Esophagus mucosa (tissue), 1 donor: Measurements from ENCODE around the gene SPEF1. TPM values are rescaled to one million over a fixed set of nuclear protein-coding genes. Genes with fewer than 3 reads are reported as not detected.

Source experiments
- ATAC-seq: fragments of 200-7000 bp; cut with Tn5 transposase; one replicate; pipeline ENCODE4 v1.9.1; 2020
- total RNA-seq: library from RNA; stranded (reverse); gene quantifications from one replicate; pipeline ENCODE4 v1.2.4, GENCODE V29; 2023
- donor health status: DM: yes; HTN: yes; CAD: no.

The SPEF1 gene
- total RNA-seq, 1 donor from 2014 or later: not detected

- no peak for ATAC-seq
Observed at GRCh38 chr20:3787324-3788014, 6.2 kb upstream of the SPEF1 start.

GRCh38 chr20:3786665-3787323 is 5.5 kb upstream of the SPEF1 start, which contains the start of gene CENPB:
TSS of gene CENPB (minus strand) at chr20:3786740. CDS start at chr20:3786483, 257 bp downstream.
- ATAC-seq: peak; percentile 89

GRCh38 chr20:3786126-3786484 is 4.9 kb upstream of the SPEF1 start:
- ATAC-seq: peak; percentile 14

DNA sequence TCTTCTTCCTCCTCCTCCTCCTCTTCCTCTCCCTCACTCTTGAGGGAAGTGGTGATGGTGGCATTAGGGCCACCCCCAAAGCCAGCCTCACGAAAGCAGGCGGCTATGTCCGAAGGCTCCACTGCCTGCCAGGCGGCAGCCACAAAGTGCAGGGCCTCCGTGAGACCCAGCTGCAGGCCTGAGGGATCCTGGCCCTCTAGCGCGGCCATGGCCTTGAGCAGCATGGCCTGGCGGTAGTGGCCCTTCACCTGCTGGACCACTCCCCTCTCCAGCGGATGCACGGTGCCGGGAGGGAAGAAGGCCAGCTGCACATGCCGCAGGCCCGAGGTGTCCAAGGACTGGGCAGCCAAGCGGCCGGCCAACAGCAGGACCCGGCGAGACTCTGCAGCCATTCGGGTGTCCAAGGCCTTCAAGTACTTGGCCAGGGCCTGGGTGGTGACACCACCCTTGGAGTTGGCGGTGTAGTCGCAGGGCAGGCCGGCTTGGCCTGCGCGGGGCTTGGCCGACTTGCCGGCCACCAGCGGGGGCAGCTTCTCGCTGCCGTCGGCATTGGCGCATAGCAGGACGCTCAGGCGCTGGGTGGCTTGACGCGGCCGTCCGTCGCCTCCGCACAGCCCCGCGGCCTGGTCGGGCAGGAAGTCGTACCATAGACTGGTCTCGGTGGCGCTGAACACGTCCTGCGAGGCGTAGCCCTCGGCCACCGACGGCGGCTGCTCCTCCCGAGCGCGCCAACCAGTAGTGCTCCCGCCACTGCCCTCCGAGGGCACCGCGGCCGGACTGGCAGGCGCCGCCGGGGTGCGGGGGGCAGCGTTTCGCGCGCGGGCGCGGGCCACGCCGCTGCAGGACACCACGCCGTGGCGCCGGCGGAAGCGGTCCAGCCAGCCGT is 4.2 kb upstream of the SPEF1 start:
- peak; percentile 23 for ATAC-seq

- ATAC-seq: no peak
Observed at GRCh38 chr20:3784863-3785239, 3.6 kb upstream of the SPEF1 start.

GRCh38 chr20:3784216-3784853 is 3.1 kb upstream of the SPEF1 start:
- ATAC-seq: no peak

DNA sequence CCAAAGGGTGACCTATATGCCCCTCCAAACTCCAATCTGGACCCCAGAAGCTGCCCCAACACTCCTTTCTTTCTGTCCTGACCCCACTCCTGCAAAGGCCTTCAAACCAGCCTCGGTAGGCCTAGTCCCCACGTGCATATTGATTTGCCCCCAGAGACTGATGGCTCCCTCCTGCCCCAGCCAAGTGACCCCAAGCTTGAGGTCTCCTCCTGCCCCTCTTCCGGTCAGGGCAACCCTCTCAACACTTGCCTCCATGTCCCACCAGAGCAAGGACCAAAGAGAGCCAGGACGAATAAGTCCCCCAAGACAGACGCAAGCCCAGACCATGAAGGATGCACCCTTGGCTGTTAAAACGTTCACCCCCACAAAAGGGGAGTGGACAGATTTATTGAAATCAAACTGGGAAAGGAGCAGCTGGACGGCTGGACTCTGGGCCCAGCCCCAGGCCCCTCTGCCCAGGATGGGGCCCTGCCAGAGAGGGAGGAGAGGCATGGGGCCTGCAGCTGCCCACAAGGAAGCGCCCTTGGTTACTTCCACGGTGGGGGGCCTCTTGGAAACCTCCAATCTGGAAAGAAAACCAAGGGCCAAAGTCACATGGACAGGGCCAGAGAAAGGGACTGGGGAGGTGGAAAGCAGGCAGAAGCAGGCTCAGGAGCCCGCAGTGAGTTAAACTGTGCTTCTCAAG is 2.4 kb upstream of the SPEF1 start:
- no peak for ATAC-seq

DNA sequence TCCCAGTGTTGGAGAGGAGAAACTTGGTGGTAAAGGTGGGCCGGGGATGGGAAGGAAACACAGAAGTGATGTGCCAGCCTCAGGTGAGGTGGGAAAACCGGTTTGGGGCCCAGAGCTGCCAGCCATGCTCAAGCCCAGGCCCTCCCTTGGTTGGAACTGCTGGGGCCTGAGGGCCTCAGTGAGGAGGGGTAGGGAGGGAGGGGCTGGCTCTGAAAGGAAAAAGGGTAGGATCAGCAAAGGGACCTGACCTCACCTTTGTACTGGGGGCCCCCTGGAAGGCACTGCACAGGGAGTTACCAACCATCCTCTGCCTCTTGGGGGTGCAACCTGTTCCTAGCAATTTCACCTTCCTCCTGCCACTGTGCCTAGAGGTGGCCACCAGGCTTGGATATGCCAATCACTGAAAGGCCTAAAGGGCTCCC is 1.8 kb upstream of the SPEF1 start:
- peak; percentile 7 for ATAC-seq

- ATAC-seq: no peak
Observed at GRCh38 chr20:3782597-3782996, 1.3 kb upstream of the SPEF1 start.

- ATAC-seq: no peak
Observed at GRCh38 chr20:3778976-3779375, 2.3 kb downstream of the SPEF1 start.

- peak; percentile 45 for ATAC-seq
Observed at GRCh38 chr20:3777716-3778629, 3.3 kb downstream of the SPEF1 start.

GRCh38 chr20:3777381-3777715 is 3.9 kb downstream of the SPEF1 start:
- no peak for ATAC-seq

GRCh38 chr20:3775457-3776108 is 5.7 kb downstream of the SPEF1 start:
- ATAC-seq: no peak

DNA sequence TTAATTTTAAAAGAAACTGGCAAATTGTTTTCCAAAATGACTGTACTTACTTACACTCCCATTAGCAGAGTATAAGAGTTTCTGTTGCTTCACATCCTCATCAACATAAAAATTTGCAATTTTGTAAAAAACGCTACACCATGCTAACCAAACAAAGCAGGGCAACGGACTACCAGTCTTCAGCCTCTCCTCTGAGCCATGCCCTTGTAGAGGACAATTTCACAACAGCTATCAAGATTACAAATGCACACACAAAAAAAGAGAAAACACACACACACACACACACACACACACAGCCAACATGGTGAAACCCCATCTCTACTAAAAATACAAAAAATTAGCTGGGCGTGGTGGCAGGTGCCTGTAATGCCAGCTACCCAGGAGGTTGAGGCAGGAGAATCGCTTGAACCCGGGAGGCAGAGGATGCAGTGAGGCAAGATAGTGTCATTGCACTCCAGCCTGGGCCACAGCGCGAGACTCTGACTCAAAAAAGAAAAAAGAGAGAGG is 9.6 kb downstream of the SPEF1 start:
- no peak for ATAC-seq

- ATAC-seq: peak; percentile 54
Observed at GRCh38 chr20:3768342-3769130, 12.7 kb downstream of the SPEF1 start.

- ATAC-seq: peak; percentile 97
Observed at GRCh38 chr20:3767427-3768341, 13.6 kb downstream of the SPEF1 start, which contains the start of gene ADISSP. TSS of gene ADISSP (minus strand) at chr20:3767753. CDS start at chr20:3760100, 7,653 bp downstream.

- peak; percentile 13 for ATAC-seq
Observed at GRCh38 chr20:3767110-3767426, 14.2 kb downstream of the SPEF1 start.

DNA sequence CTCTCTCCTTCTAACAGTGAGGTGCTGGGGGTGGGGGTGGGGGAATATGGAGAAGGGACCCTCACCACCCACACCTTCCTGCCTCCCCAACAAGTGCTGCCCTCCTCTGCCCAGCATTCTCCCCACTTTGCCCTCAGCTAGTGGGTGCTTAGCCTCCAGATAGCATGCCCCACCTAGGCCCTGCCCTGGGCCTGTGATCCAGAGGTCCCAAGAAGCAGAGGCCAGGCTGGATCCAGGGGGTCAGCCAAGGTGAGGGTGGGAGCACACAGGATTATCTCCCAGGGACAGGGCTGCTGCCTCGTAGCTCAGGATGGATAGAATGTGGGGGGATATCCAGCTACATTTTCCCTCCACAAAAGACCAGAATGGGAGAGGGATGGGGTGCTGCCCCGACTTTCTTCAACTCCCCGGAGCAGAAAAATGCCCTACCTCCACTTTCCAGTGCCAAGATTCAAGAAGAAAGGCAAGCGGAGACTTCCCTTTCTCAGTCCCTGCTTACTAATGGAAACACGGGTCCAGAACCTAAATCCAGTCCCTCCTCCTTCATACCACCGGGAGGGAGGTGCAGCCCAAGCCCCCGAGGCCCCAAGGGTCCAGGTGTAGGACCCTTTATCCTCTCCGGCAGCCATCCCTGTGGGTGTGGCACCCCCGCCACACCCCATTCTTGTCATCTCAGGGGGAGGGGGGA is 14.7 kb downstream of the SPEF1 start:
- ATAC-seq: no peak
